ENCODE results near the gene MRPS18A. TPM values are rescaled to one million over a fixed set of nuclear protein-coding genes. Genes with fewer than 3 reads are reported as not detected.

The MRPS18A gene
- total and polyA plus RNA-seq, 2 donors (not counting 1 experiment from before 2014, with no cell fraction given) = 39.6 to 46.3 TPM

- H3K9me3 ChIP-seq (ENCODE audit: control extremely low read depth in 1 of 3, control insufficient read depth in 2 of 3, insufficient read depth in 1 of 3, low read length in 2 of 3) = peaks cover 0 to 18% (median 0%) of the 10 kb centered on the region in 3 donors
- TF ChIP-seq CTCF (IDR thresholded peaks at IDR 0.05) = no peak
- TF ChIP-seq EZH2 (IDR thresholded peaks at IDR 0.05; ENCODE audit: borderline replicate concordance, insufficient read depth, low read depth, low read length, poor library complexity, severe bottlenecking) = no peak
- ATAC-seq (ENCODE audit: low read depth) (peak; percentile 38), DNase-seq (no peak)
- no peaks in the 10 kb centered on the region for H3K27me3 Mint-ChIP-seq
- peak overlapping the region; percentile 60 to 71 for H3K27ac ChIP-seq (ENCODE audit: low read length in 2 of 2)
- no peaks in the 10 kb centered on the region for H3K79me2 ChIP-seq (ENCODE audit: control insufficient read depth, insufficient read depth, low read length)
- POLR2A ChIA-PET = interaction anchor here (0.6 to 1.5 kb wide), 8 partner anchors 8 to 538 kb away, joined by 3 to 5 read pairs (median 4); partner anchors contain the start of gene GTPBP2
- peak overlapping the region; percentile 80 for H3K27ac Mint-ChIP-seq
- H3K9me3 Mint-ChIP-seq (ENCODE audit: insufficient read depth) = no peaks in the 10 kb centered on the region
- H3K36me3 ChIP-seq (replicated peaks in 1 of 2; ENCODE audit: control extremely low read depth in 1 of 2, control insufficient read depth in 1 of 2, extremely low read depth in 1 of 2, insufficient read depth in 2 of 2, low read length in 1 of 2) = no peaks in the 10 kb centered on the region
- H3K4me1 ChIP-seq (ENCODE audit: control insufficient read depth in 2 of 2, insufficient read depth in 2 of 2, low read length in 2 of 2) = peaks cover 39 to 51% of the 10 kb centered on the region in 2 donors
- H3K9ac ChIP-seq (ENCODE audit: low read length) = peak overlapping the region; percentile 6
- 54% methylated on average over 3 of the region's 9 CpGs for WGBS (ENCODE audit: insufficient coverage)
- H3K4me1 Mint-ChIP-seq = peaks cover 46% of the 10 kb centered on the region
- CTCF ChIA-PET = interaction anchor here (0.7 to 2.8 kb wide), 10 partner anchors 9 to 360 kb away, joined by 3 to 19 read pairs (median 5); no protein-coding TSS in a partner anchor
- H4K20me1 ChIP-seq (ENCODE audit: control insufficient read depth, insufficient read depth, low read length, poor library complexity, severe bottlenecking) = no peaks in the 10 kb centered on the region
- H3K4me3 ChIP-seq (ENCODE audit: control extremely low read depth in 1 of 5, extremely low read depth in 1 of 5, insufficient read depth in 1 of 5, low read depth in 2 of 5, low read length in 4 of 5) = peak overlapping the region in 3 of 5 experiments; percentile 4 to 34 (median 33)
- H3K4me2 ChIP-seq (replicated peaks; ENCODE audit: low read depth, low read length, poor library complexity, severe bottlenecking) = peak overlapping the region; percentile 54
- intact Hi-C loops (cut with micrococcal nuclease) = loop anchor here (1.0 kb wide), 1 partner anchor 8 kb away; no protein-coding TSS in a partner anchor
- peak overlapping the region; percentile 60 for H3K4me3 Mint-ChIP-seq
- H2AFZ ChIP-seq (ENCODE audit: insufficient read depth, low read depth, low read length, poor library complexity, severe bottlenecking) = no peak overlapping the region
- peaks cover 0 to 8% (median 2%) of the 10 kb centered on the region in 4 experiments for H3K27me3 ChIP-seq (replicated peaks in 1 of 4; ENCODE audit: control extremely low read depth in 1 of 4, control insufficient read depth in 3 of 4, insufficient read depth in 4 of 4, low read length in 3 of 4)
Measured at GRCh38 chr6:43714311-43715055, 26.9 kb upstream of the MRPS18A start.

Data from B cell (primary cell).